Fibroblast of lung (primary cell): Measurements from ENCODE around the gene NOMO2.
"Not testable (repeated sequence)": the region's sequence is repeated elsewhere in the genome, so short reads cannot be mapped to it uniquely, and the experiment has no call there.

Source experiments
- EZH2 ChIP-seq: IDR thresholded peaks from 2 replicates; pipeline ENCODE4 v1.5.1; 2012; ENCODE audit warnings: low read length, control low read depth, mild to moderate bottlenecking; ENCODE audit errors: missing control alignments
- TF ChIP-seq, protein P1 (sequence below), 2 donors: IDR thresholded peaks in 1 of 2; conservative IDR thresholded peaks in 1 of 2; 1 replicate in 1 of 2; 2 replicates in 1 of 2; pipeline ENCODE4 v1.5.1; 2011 to 2012; ENCODE audit warnings: low read length in 2 of 2, control low read depth in 1 of 2, inconsistent platforms in 1 of 2, low read depth in 1 of 2, mild to moderate bottlenecking in 1 of 2

- TF ChIP-seq, protein P1, sequence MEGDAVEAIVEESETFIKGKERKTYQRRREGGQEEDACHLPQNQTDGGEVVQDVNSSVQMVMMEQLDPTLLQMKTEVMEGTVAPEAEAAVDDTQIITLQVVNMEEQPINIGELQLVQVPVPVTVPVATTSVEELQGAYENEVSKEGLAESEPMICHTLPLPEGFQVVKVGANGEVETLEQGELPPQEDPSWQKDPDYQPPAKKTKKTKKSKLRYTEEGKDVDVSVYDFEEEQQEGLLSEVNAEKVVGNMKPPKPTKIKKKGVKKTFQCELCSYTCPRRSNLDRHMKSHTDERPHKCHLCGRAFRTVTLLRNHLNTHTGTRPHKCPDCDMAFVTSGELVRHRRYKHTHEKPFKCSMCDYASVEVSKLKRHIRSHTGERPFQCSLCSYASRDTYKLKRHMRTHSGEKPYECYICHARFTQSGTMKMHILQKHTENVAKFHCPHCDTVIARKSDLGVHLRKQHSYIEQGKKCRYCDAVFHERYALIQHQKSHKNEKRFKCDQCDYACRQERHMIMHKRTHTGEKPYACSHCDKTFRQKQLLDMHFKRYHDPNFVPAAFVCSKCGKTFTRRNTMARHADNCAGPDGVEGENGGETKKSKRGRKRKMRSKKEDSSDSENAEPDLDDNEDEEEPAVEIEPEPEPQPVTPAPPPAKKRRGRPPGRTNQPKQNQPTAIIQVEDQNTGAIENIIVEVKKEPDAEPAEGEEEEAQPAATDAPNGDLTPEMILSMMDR (conservative IDR thresholded peaks at IDR 0.05 in 1 of 2, IDR thresholded peaks at IDR 0.05 in 1 of 2; ENCODE audit: low read depth in 1 of 2, low read length in 2 of 2) = not testable (repeated sequence)
- TF ChIP-seq EZH2 = not testable (repeated sequence)
These were observed 43.2 kb downstream of the NOMO2 start for GRCh38 chr16:18518536-18519283.
